HG03045 (cell line): Measurements from ENCODE around the gene DBR1.

Experiments
- ATAC-seq: cut with Tn5 transposase; IDR thresholded peaks from one replicate; pipeline ENCODE4 v1.9.1; 2021; ENCODE audit warnings: mild to moderate bottlenecking, moderate library complexity; ENCODE audit not compliant: unreplicated experiment

The DBR1 gene

DNA sequence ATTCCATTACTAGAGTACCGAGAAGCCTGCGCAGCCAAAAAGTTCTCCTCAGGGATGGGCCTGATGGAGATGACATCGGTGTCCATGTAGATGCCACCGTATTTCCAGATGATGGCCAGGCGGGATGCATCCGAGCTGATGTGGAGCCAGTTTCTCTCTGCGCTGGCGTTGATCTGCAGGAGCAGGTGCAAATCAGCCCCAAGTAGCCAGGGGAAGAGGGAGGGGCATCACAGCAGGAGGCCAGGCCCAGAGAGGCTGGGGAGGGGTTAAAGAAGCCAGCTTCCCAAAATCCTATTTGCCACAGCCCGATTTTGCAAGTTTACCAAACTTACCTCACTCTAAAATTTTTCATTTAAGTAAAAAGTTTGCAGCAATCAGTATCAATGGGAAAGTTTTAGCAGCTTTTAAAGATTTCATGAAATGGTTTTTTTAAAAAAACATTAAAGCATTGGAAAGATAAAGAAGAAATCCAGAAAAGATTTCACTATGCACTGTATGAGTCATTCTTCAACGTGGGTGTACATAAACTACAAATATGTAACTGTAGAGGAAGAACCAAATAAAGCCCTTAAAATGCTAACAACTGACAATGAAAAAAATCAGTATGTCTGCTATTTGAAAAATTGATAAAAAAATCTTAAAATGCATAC, 49.9 kb downstream of the DBR1 start:
- ATAC-seq, result no peak

DNA sequence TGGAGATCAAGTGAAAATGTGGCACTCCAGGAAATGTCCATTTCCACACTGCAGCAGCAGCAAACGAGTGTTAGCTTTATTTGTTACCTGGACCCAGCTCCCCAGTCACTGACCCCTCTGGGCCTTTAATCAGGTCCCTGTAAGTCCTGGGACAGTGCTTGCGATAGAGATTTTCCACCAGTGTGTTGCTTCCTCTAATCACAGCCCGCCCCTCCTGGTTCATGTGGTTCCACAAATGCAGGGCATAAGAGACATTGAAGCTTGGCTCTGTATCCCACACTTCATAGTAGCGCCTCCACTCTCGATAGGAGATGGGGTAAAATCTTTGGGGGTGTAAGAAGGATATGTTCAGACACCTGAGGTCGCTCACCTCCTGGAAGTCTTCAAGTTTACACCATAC, 50.5 kb downstream of the DBR1 start:
- no peak for ATAC-seq

DNA sequence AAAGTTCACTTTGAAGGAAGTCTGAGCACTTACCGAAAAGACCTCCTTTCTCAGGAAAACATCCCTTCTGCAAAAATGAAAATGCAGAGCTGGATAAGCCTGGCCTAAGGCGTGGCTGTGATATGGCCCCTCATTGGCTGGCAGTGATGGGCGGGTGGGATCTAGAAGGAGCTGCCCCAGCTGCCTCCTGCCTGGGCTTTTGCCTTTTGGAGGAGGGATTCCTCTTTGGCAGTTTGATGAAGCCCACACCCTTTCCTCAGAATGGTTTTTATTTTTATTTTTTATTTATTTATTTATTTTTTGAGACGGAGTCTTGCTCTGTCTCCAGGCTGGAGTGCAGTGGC, 55.3 kb downstream of the DBR1 start:
- no peak for ATAC-seq

DNA sequence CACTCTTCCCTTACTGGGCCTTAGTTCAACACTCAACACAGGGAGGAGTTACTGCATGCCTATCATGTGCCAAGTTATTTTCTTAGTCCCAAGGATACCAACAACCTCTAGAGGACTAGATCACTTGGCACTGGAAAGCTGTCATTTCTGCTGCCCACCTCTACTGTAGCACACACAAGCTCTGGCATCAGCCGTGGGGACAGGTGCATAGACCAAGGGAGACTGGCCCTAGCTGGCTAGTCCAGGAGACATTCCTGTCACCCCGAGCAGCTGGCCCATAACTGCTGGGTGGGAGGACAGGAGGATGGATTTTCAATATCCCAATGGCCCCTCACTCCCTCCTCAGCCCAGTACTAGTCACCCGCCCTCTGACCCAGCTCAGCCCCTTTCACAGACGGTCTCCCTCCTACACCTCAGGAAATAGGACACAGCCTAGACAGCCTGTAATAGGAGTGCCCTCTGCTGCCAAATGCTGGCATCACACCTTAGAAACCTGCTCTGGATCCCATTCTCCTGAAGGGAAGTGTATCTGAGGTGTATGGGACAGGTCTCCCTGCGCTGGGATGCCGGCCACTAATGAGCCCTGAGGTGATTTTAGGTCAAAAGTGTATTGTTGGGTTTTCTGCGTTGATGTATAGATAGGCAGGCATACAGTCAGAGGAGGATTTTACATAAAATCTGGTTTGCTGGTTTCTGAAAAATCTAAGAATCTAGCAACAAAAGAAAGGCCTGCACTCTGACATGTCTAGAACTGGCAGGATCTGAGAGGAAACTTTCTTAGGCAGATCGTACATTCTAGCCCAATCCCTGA, 55.9 kb downstream of the DBR1 start:
- ATAC-seq, result peak; percentile 73

DNA sequence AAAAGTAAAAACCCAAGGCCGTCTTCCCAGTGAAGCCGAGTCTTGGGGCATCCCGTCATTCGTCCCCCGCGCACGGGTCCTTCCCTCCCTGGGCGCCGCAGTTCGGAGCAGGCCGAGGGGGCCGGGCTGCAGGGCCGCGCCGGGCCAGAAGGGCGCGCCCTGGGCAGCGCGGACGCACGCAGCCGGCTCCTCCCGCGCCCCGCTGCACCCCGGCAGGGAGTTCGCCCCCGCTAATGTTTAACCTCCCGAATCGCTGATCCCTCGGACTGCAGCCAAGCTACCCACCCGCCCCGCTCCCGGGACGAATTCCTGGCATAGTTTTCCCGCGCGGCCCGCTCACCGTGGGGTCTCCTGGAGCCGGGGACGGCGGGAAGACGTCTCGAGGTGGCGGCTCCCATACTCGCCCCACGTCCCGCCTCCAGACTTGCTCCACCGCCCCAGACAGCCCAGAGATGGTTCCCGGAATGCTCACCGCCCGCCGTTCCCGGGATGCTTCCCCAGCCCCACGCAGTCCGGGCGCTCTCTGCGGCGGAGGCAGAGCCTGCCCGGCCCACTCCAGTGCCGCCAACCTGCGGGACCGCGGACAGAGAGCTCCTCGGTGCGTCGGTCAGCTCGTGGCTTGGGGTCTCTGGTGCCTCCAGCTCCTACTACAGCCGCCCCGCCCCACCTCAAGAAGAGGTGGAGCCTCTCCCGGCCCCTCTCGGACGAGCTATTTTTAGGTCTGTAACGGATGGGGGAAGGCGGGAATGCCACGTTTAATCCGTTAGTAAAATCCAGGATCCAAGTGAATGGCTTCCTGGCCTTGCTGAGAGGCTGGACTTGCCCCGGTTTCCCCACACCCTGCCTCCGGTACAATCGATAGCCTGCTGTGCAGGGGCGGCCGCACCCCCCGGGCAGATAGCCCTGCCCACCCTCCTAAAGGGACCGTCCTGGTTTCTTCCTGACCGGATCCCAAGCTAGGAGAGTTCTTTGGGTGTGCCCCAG, 59.4 kb downstream of the DBR1 start, which contains the start of gene DZIP1L:
TSS of gene DZIP1L (minus strand) at position 621 of the 984 bp plus-strand sequence. CDS start 11,637 bp downstream, outside the sequence.
- peak; percentile 75 for ATAC-seq

DNA sequence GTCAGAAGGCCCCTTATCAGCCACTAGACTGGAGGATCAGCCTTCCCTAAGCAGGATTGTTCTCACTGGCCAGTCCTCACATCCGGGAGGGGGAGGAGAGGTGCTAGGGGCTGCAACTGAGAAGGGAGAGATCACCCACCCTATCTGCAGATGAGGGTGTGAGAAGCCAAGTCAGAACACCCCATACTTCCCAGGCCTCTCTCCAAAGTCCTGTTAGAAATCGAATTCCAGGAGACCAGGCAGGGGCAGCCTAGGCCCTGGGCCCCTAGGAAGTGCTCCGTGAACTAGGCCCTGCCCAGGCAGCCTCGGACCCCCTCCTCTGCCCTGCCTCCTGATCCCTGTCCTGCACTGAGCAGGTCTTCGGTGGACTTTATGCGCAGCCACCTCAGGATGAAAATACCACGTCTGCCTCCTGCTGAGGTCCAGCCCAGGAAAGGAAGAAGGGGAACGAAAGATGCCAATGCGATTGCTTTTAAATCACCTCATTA, 60.2 kb downstream of the DBR1 start:
- ATAC-seq, result no peak

DNA sequence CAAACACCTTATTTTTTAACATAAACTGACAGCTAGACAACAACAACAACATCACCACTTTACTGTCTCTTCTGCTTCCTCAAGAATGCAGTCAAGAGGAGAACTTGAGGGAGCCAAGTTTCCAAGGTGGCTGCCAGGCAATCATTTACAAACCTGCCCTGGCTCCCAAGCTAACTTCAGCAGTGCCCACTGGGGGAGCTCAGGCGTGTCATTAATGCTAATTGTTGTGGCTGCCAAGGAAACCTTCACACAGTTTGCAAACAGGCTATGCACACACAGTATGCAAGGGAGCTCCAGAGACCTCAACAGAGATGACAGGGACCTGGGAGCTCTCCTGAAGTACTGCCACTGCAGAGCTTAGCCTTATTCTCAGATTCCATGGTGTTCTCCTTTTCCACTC, 61.4 kb downstream of the DBR1 start:
- no peak for ATAC-seq

DNA sequence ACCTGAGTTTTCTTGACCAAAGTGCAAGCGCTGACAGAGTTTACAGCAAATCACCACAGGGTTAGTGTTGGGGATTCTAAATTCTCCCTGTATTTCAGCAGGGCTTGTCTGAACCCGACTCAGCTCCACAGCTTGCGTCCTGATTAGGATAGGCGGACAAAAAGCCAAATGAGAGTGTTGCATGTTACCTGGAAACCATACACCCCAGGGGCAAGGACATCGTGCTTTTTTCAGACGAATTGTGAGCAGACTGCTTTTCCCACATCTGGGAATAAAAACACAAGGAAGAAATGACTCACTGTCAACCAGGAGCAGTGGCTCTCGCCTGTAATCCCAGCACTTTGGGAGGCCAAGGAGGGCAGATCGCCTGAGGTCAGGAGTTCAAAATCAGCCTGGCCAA, 62.4 kb downstream of the DBR1 start:
- ATAC-seq, result no peak
